HCT116 (cell line): ENCODE data around the gene ZDHHC19. TPM values are rescaled to one million over a fixed set of nuclear protein-coding genes. Genes with fewer than 3 reads are reported as not detected.

Experiments used
- ATAC-seq: fragments of 200-7000 bp; cut with Tn5 transposase; 2 replicates; pipeline ENCODE4 v1.9.1; 2020; ENCODE audit warnings: mild to moderate bottlenecking, moderate library complexity
- BruUV-seq: library from RNA; stranded (reverse); fragments of 400-500 nt; replicated peaks from 2 replicates; lab custom pipeline; 2021; lab: Mats Ljungman, UMichigan
- CTCF ChIA-PET: fragments of 300-600 bp; sonication (Branson Sonifier 250); formaldehyde crosslinking; loops from one replicate; lab custom pipeline; 2021; ENCODE audit warnings: antibody characterized with exemption; lab: Charles Lee
- POLR2A ChIA-PET: fragments of 300-600, 350-600 bp; sonication (Branson Sonifier 250); formaldehyde crosslinking; loops from one replicate; lab custom pipeline; 2021; ENCODE audit warnings: antibody characterized with exemption; lab: Charles Lee
- RAD21 ChIA-PET, 2 experiments: fragments of 300-600 bp; sonication (Branson Sonifier 250); formaldehyde crosslinking; loops; one replicate each; lab custom pipeline; 2023; ENCODE audit warnings: low total read pairs in 2 of 2; ENCODE audit not compliant: uncharacterized antibody in 2 of 2, unreplicated experiment in 2 of 2, low non-redundant PET in 1 of 2; lab: Charles Lee
- DNase-seq: peaks from one replicate; pipeline ENCODE4 v3.0.0-alpha.2; 2010; ENCODE audit warnings: low read depth, low spot score
- H2AFZ ChIP-seq: fragments of 200-600 bp; shearing (Covaris generic), sonication (generic); 2 replicates; pipeline ENCODE4 v1.6.1; 2017; ENCODE audit warnings: low read depth, mixed run types, mixed read lengths, antibody characterized with exemption, low read length; ENCODE audit not compliant: poor library complexity, severe bottlenecking
- H3K27ac ChIP-seq: 2 replicates; pipeline ENCODE4 v1.5.1; 2012; ENCODE audit warnings: low read depth, low read length
- H3K27me3 ChIP-seq: fragments of 200-600 bp; sonication (generic); 2 replicates; pipeline ENCODE4 v1.6.1; 2016; ENCODE audit warnings: mixed run types, low read length, mixed read lengths; ENCODE audit not compliant: insufficient read depth
- H3K36me3 ChIP-seq, 2 experiments: fragments of 200-500 bp in 1 of 2; fragments of 200-600 bp in 1 of 2; sonication (Bioruptor generic) in 1 of 2; sonication (generic) in 1 of 2; 2 replicates each; pipeline versions ENCODE4 v1.5.1 to v1.6.1; 2014 to 2016; ENCODE audit warnings: low read length in 2 of 2, inconsistent platforms in 1 of 2, mixed read lengths in 1 of 2, mixed run types in 1 of 2; ENCODE audit not compliant: insufficient read depth in 2 of 2, control insufficient read depth in 1 of 2
- H3K4me1 ChIP-seq, 2 experiments: fragments of 200-600 bp in 1 of 2; sonication (generic) in 1 of 2; 2 replicates each; pipeline versions ENCODE4 v1.5.1 to v1.6.1; 2012 to 2017; ENCODE audit warnings: low read length in 2 of 2, inconsistent platforms in 1 of 2, mild to moderate bottlenecking in 1 of 2, mixed read lengths in 1 of 2, mixed run types in 1 of 2, moderate library complexity in 1 of 2; ENCODE audit not compliant: insufficient read depth in 2 of 2, control insufficient read depth in 1 of 2
- H3K4me2 ChIP-seq: fragments of 200-600 bp; sonication (generic); 2 replicates; pipeline ENCODE4 v1.6.1; 2017; ENCODE audit warnings: mixed run types, low read length, mixed read lengths
- H3K4me3 ChIP-seq, 2 experiments: fragments of 200-600 bp in 1 of 2; sonication (generic) in 1 of 2; replicated peaks in 1 of 2; 2 replicates each; pipeline ENCODE4 v1.5.1; 2011 to 2016; ENCODE audit warnings: low read length in 2 of 2, control low read depth in 1 of 2, low read depth in 1 of 2, mild to moderate bottlenecking in 1 of 2, mixed read lengths in 1 of 2, mixed run types in 1 of 2
- H3K79me2 ChIP-seq: fragments of 200-600 bp; sonication (generic); 2 replicates; pipeline ENCODE4 v1.6.1; 2017; ENCODE audit warnings: mild to moderate bottlenecking, mixed run types, low read length, moderate library complexity, mixed read lengths; ENCODE audit not compliant: insufficient read depth
- H3K9ac ChIP-seq: fragments of 200-600 bp; sonication (generic); 2 replicates; pipeline ENCODE4 v1.6.1; 2016; ENCODE audit warnings: low read length, mixed read lengths
- H3K9me2 ChIP-seq: fragments of 200-600 bp; sonication (generic), shearing (Covaris generic); 2 replicates; pipeline ENCODE4 v1.6.1; 2017; ENCODE audit warnings: mixed run types, mild to moderate bottlenecking, moderate library complexity; ENCODE audit not compliant: insufficient read depth
- H3K9me3 ChIP-seq, 2 experiments: fragments of 200-500 bp in 1 of 2; fragments of 200-600 bp in 1 of 2; sonication (Bioruptor generic) in 1 of 2; sonication (generic) in 1 of 2; 2 replicates each; pipeline ENCODE4 v1.6.1; 2014 to 2017; ENCODE audit warnings: low read length in 2 of 2, mixed read lengths in 2 of 2, inconsistent platforms in 1 of 2, low read depth in 1 of 2, mild to moderate bottlenecking in 1 of 2, mixed run types in 1 of 2, moderate library complexity in 1 of 2; ENCODE audit not compliant: control insufficient read depth in 1 of 2, insufficient read depth in 1 of 2
- H4K20me1 ChIP-seq: fragments of 200-600 bp; sonication (generic), shearing (Covaris generic); 2 replicates; pipeline ENCODE4 v1.6.1; 2017; ENCODE audit warnings: mixed run types, mild to moderate bottlenecking, moderate library complexity; ENCODE audit not compliant: insufficient read depth
- CBX3 ChIP-seq: IDR thresholded peaks from 2 replicates; pipeline ENCODE4 v1.6.1; 2012; ENCODE audit warnings: low read depth
- EGR1 ChIP-seq: IDR thresholded peaks from 2 replicates; pipeline ENCODE4 v1.6.1; 2012; ENCODE audit warnings: low read depth
- ELF1 ChIP-seq: IDR thresholded peaks from 2 replicates; pipeline ENCODE4 v1.6.1; 2012; ENCODE audit warnings: low read depth, borderline replicate concordance
- EZH2phosphoT487 ChIP-seq: fragments of 200-600 bp; IDR thresholded peaks from 2 replicates; pipeline ENCODE4 v1.6.1; 2018; ENCODE audit warnings: antibody characterized with exemption, borderline replicate concordance
- FOSL1 ChIP-seq: IDR thresholded peaks from 2 replicates; pipeline ENCODE4 v1.6.1; 2012; ENCODE audit warnings: low read depth
- JUND ChIP-seq: IDR thresholded peaks from 2 replicates; pipeline ENCODE4 v1.6.1; 2012
- MAX ChIP-seq: IDR thresholded peaks from 2 replicates; pipeline ENCODE4 v1.6.1; 2012
- RAD21 ChIP-seq: IDR thresholded peaks from 2 replicates; pipeline ENCODE4 v1.6.1; 2012; ENCODE audit warnings: low read depth, mild to moderate bottlenecking
- SIN3A ChIP-seq: IDR thresholded peaks from 2 replicates; pipeline ENCODE4 v1.6.1; 2012; ENCODE audit warnings: low read depth
- SP1 ChIP-seq: IDR thresholded peaks from 2 replicates; pipeline ENCODE4 v1.6.1; 2012; ENCODE audit warnings: low read depth
- TCF7L2 ChIP-seq: IDR thresholded peaks from 2 replicates; pipeline ENCODE4 v1.7.0; 2011; ENCODE audit warnings: borderline replicate concordance, inconsistent platforms; ENCODE audit not compliant: insufficient read depth, insufficient read length; ENCODE audit errors: extremely low read depth
- YY1 ChIP-seq: IDR thresholded peaks from 2 replicates; pipeline ENCODE4 v1.6.1; 2011; ENCODE audit warnings: low read length, low read depth, moderate library complexity, mild to moderate bottlenecking; ENCODE audit not compliant: insufficient replicate concordance; ENCODE audit errors: extremely low read depth
- ZFX ChIP-seq: fragments of 450-650 bp; IDR thresholded peaks from 2 replicates; pipeline ENCODE4 v1.6.1; 2017
- intact Hi-C: fragments of 100-400 bp; cut with micrococcal nuclease; formaldehyde crosslinking; loops from 2 replicates; pipeline ENCODE4 v1.10.0; 2022
- total RNA-seq: library from RNA; stranded (reverse); gene quantifications from one replicate; pipeline ENCODE4 v1.2.1, GENCODE V29; 2021; ENCODE audit not compliant: unreplicated experiment
- TF ChIP-seq, protein P1 (sequence below), 3 experiments: fragments of 200-600 bp in 1 of 3; sonication (generic) in 1 of 3; IDR thresholded peaks in 2 of 3; conservative IDR thresholded peaks in 1 of 3; 2 replicates each; pipeline ENCODE4 v1.5.1; 2012 to 2017; ENCODE audit warnings: low read depth in 2 of 3, low read length in 2 of 3, antibody characterized with exemption in 1 of 3, borderline replicate concordance in 1 of 3, control low read depth in 1 of 3, mild to moderate bottlenecking in 1 of 3, mixed read lengths in 1 of 3, mixed run types in 1 of 3, moderate library complexity in 1 of 3; ENCODE audit not compliant: insufficient read depth in 1 of 3

The ZDHHC19 gene
- total RNA-seq, 1 experiment from 2014 or later: not detected

GRCh38 chr3:196241704-196242103 is 30.5 kb upstream of the ZDHHC19 start:
- no peak overlapping the region for H3K4me3 ChIP-seq
- no peaks in the 10 kb centered on the region for H3K9me2 ChIP-seq
- H3K36me3 ChIP-seq: peaks cover 10 to 18% of the 10 kb centered on the region in 2 experiments; a peak in 3 of 4 replicates
- intact Hi-C loops: no loop called here
- H3K9me3 ChIP-seq: no peaks in the 10 kb centered on the region
- no peaks in the 10 kb centered on the region for H3K4me1 ChIP-seq
- no peak for TF ChIP-seq TCF7L2
- no peak overlapping the region for H3K4me2 ChIP-seq
- H3K9ac ChIP-seq: no peak overlapping the region
- ATAC-seq (no peak), DNase-seq (no peak)
- H3K27me3 ChIP-seq: no peaks in the 10 kb centered on the region
- ChIA-PET CTCF (interaction anchor here (1.2 kb wide), 1 partner anchor 12 kb away, joined by 3 read pairs; no protein-coding TSS in a partner anchor), POLR2A (no interaction called here), RAD21 (no interaction called here)
- no TSS peak for BruUV-seq
- no peak overlapping the region for H2AFZ ChIP-seq
- no peaks in the 10 kb centered on the region for H4K20me1 ChIP-seq
- H3K79me2 ChIP-seq: no peaks in the 10 kb centered on the region
- no peak overlapping the region for H3K27ac ChIP-seq

DNA sequence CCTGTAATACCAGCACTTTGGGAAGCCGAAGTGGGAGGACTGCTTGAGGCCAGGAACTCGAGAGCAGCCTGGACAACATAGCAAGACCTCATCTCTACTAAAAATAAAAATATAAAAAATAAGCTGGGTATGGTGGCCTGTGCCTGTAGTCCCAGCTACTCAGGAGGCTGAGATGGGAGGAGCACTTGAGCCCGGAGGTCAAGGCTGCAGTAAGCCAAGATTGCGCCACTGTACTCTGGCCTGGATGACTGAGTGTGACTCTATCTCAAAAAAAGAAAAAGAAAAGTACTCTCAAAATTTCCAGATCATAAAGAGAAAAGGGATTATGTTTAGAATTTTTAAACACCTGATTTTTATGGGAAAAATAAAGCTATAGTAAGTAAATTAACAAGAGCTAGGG is 29.2 kb upstream of the ZDHHC19 start:
- H3K9me2 ChIP-seq: no peaks in the 10 kb centered on the region
- DNase-seq (no peak), ATAC-seq (no peak)
- no peaks in the 10 kb centered on the region for H3K79me2 ChIP-seq
- H3K27me3 ChIP-seq: no peaks in the 10 kb centered on the region
- TF ChIP-seq FOSL1 (no peak), RAD21 (no peak), ELF1 (no peak), EZH2phosphoT487 (no peak), YY1 (no peak), MAX (no peak), SP1 (no peak), SIN3A (no peak), JUND (no peak), CBX3 (no peak), ZFX (no peak), EGR1 (no peak)
- TF ChIP-seq, protein P1, sequence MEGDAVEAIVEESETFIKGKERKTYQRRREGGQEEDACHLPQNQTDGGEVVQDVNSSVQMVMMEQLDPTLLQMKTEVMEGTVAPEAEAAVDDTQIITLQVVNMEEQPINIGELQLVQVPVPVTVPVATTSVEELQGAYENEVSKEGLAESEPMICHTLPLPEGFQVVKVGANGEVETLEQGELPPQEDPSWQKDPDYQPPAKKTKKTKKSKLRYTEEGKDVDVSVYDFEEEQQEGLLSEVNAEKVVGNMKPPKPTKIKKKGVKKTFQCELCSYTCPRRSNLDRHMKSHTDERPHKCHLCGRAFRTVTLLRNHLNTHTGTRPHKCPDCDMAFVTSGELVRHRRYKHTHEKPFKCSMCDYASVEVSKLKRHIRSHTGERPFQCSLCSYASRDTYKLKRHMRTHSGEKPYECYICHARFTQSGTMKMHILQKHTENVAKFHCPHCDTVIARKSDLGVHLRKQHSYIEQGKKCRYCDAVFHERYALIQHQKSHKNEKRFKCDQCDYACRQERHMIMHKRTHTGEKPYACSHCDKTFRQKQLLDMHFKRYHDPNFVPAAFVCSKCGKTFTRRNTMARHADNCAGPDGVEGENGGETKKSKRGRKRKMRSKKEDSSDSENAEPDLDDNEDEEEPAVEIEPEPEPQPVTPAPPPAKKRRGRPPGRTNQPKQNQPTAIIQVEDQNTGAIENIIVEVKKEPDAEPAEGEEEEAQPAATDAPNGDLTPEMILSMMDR (IDR thresholded peaks at IDR 0.05 in 2 of 3, conservative IDR thresholded peaks at IDR 0.05 in 1 of 3; ENCODE audit: borderline replicate concordance in 1 of 3, insufficient read depth in 1 of 3, low read depth in 2 of 3, low read length in 2 of 3): no peak
- no peak overlapping the region for H2AFZ ChIP-seq
- intact Hi-C loops: no loop called here
- RAD21 ChIA-PET: no interaction called here
- H3K36me3 ChIP-seq: peaks cover 7 to 18% of the 10 kb centered on the region in 2 experiments; a peak in 3 of 4 replicates
- no TSS peak for BruUV-seq
- POLR2A ChIA-PET: no interaction called here
- no peak overlapping the region for H3K4me3 ChIP-seq
- H3K9me3 ChIP-seq: no peaks in the 10 kb centered on the region
- no peak overlapping the region for H3K4me2 ChIP-seq
- no peaks in the 10 kb centered on the region for H4K20me1 ChIP-seq
- no peaks in the 10 kb centered on the region for H3K4me1 ChIP-seq
- CTCF ChIA-PET: no interaction called here
- H3K9ac ChIP-seq: no peak overlapping the region
- no peak overlapping the region for H3K27ac ChIP-seq
